HK-2 (cell line): ENCODE results near the gene POLR2J3.
A peak's percentile ranks its signal among the peaks of the same experiment; 100 is the strongest.
"Not testable (repeated sequence)": the region's sequence is repeated elsewhere in the genome, so short reads cannot be mapped to it uniquely, and the experiment has no call there.

ENCODE experiments used
- DNase-seq: peaks from one replicate; pipeline ENCODE4 v3.0.0-alpha.2; 2018; ENCODE audit not compliant: unreplicated experiment

The POLR2J3 gene

GRCh38 chr7:102520797-102521196 lies 51.6 kb downstream of the POLR2J3 start:
- not testable (repeated sequence) for DNase-seq

- peak; percentile 27 for DNase-seq
These were observed 54.7 kb downstream of the POLR2J3 start, which contains the start of gene RASA4B for GRCh38 chr7:102517550-102518147. RASA4B (minus strand) TSS chr7:102517777; CDS start chr7:102517710, 67 bp downstream.
